CD4-positive, alpha-beta T cell treated with Interleukin-2 at 100 ng/mL for 4 hours (primary cell): ENCODE measurements around the gene GPC1.

Experiments used
- DNase-seq: peaks from one replicate; pipeline ENCODE4 v3.0.0-alpha.2; 2020; ENCODE audit warnings: low spot score

Gene GPC1

GRCh38 chr2:240457223-240458043 is 22.0 kb downstream of the GPC1 start:
- no peak for DNase-seq

- DNase-seq: no peak
Measured at GRCh38 chr2:240458044-240458899, 22.8 kb downstream of the GPC1 start.

- DNase-seq: no peak
Measured at GRCh38 chr2:240458900-240459391, 23.5 kb downstream of the GPC1 start.

GRCh38 chr2:240459401-240460252 is 24.2 kb downstream of the GPC1 start:
- DNase-seq: no peak

GRCh38 chr2:240460253-240460711 is 24.8 kb downstream of the GPC1 start:
- no peak for DNase-seq

- no peak for DNase-seq
Measured at GRCh38 chr2:240460781-240461431, 25.4 kb downstream of the GPC1 start.

GRCh38 chr2:240461471-240462072 is 26.1 kb downstream of the GPC1 start:
- no peak for DNase-seq

- no peak for DNase-seq
Measured at GRCh38 chr2:240462073-240462706, 26.7 kb downstream of the GPC1 start.

- no peak for DNase-seq
Measured at GRCh38 chr2:240462707-240463273, 27.3 kb downstream of the GPC1 start.

- DNase-seq: no peak
Measured at GRCh38 chr2:240463274-240463865, 27.9 kb downstream of the GPC1 start.

- DNase-seq: no peak
Measured at GRCh38 chr2:240463866-240464481, 28.5 kb downstream of the GPC1 start.

GRCh38 chr2:240464514-240465241 is 29.2 kb downstream of the GPC1 start:
- DNase-seq: no peak

- no peak for DNase-seq
Measured at GRCh38 chr2:240465268-240465764, 29.9 kb downstream of the GPC1 start.

- no peak for DNase-seq
Measured at GRCh38 chr2:240465765-240466578, 30.5 kb downstream of the GPC1 start.

- DNase-seq: no peak
Measured at GRCh38 chr2:240466579-240467148, 31.2 kb downstream of the GPC1 start.

GRCh38 chr2:240467149-240467642 is 31.7 kb downstream of the GPC1 start:
- DNase-seq: no peak
